K562 (cell line): ENCODE results near the gene DNAJB4. TPM values are rescaled to one million over a fixed set of nuclear protein-coding genes. Genes with fewer than 3 reads are reported as not detected.
A peak's percentile ranks its signal among the peaks of the same experiment; 100 is the strongest.

Source experiments
- DIDO1 ChIP-seq: fragments of 450-650 bp; IDR thresholded peaks from 2 replicates; pipeline ENCODE4 v1.6.1; 2016; ENCODE audit warnings: low read depth, missing biosample characterization, missing genetic modification characterization
- FIP1L1 ChIP-seq: fragments of 200-400 bp; formaldehyde crosslinking; IDR thresholded peaks from 2 replicates; pipeline ENCODE4 v1.6.1; 2018; ENCODE audit warnings: mild to moderate bottlenecking, low read depth, low read length; ENCODE audit not compliant: poor library complexity, severe bottlenecking
- GTF2A2 ChIP-seq: IDR thresholded peaks from 2 replicates; pipeline ENCODE4 v1.6.1; 2016; ENCODE audit warnings: mild to moderate bottlenecking, missing genetic modification characterization, missing compliant biosample characterization
- NFRKB ChIP-seq: fragments of 450-650 bp; IDR thresholded peaks from 2 replicates; pipeline ENCODE4 v1.6.1; 2016; ENCODE audit warnings: low read depth
- NUFIP1 ChIP-seq: fragments of 450-650 bp; IDR thresholded peaks from 2 replicates; pipeline ENCODE4 v1.6.1; 2018; ENCODE audit not compliant: partially characterized antibody
- POLR2B ChIP-seq: fragments of 450-650 bp; IDR thresholded peaks from 2 replicates; pipeline ENCODE4 v1.6.1; 2018; ENCODE audit warnings: low read depth; ENCODE audit not compliant: partially characterized antibody
- SIX5 ChIP-seq, 2 experiments: IDR thresholded peaks; 2 replicates each; pipeline ENCODE4 v1.6.1; 2011; ENCODE audit warnings: low read length in 2 of 2, borderline replicate concordance in 1 of 2, low read depth in 1 of 2, mild to moderate bottlenecking in 1 of 2, moderate library complexity in 1 of 2; ENCODE audit not compliant: insufficient read depth in 1 of 2
- SREBF1 ChIP-seq: fragments of 150-350 bp; IDR thresholded peaks from 2 replicates; pipeline ENCODE4 v1.6.1; 2014; ENCODE audit warnings: antibody characterized with exemption, low read depth, low read length, borderline replicate concordance
- TRIM28 ChIP-seq: fragments of 450-650 bp; IDR thresholded peaks from 2 replicates; pipeline ENCODE4 v1.6.1; 2017
- ZNF217 ChIP-seq: sonication (generic); formaldehyde crosslinking; IDR thresholded peaks from 2 replicates; pipeline ENCODE4 v1.8.0; 2022; ENCODE audit warnings: mild to moderate bottlenecking, missing genetic modification reagents
- ZNF282 ChIP-seq: sonication (generic); formaldehyde crosslinking; IDR thresholded peaks from 2 replicates; pipeline ENCODE4 v1.8.1; 2023; ENCODE audit warnings: missing genetic modification reagents
- polyA plus RNA-seq, 8 experiments: library from polyadenylated mRNA; depleted of rRNA in 4 of 8; stranded (reverse) in 5 of 8; unstranded in 3 of 8; fragments of >200 nt; fragmentation: Nextera tagmentation in 2 of 8; fragmentation: Illumina TruSeq in 1 of 8; extraction: Ambion mirVana in 2 of 8; extraction: Trizol in 1 of 8; gene quantifications; 2 replicates each; pipeline versions ENCODE4 v1.2.1 to v1.2.3, GENCODE V29; 2011 to 2014; ENCODE audit warnings: inconsistent platforms in 1 of 8, missing spikeins in 1 of 8
- total RNA-seq, 7 experiments: library from RNA; depleted of rRNA in 6 of 7; stranded (reverse); fragments of >200 nt in 6 of 7; fragmentation: Illumina TruSeq in 2 of 7; extraction: Trizol in 2 of 7; gene quantifications; 2 replicates each; pipeline versions ENCODE4 v1.2.1 to v1.2.3, GENCODE V29; 2011 to 2021; ENCODE audit warnings: low replicate concordance in 1 of 7
- TF ChIP-seq, protein P1 (sequence below): fragments of 450-650 bp; IDR thresholded peaks from 2 replicates; pipeline ENCODE4 v1.6.1; 2016; ENCODE audit warnings: mild to moderate bottlenecking, moderate library complexity
- TF ChIP-seq, protein P2 (sequence below), 2 experiments: IDR thresholded peaks in 1 of 2; conservative IDR thresholded peaks in 1 of 2; 2 replicates each; pipeline ENCODE4 v1.6.1; 2016; ENCODE audit warnings: low read depth in 2 of 2, mild to moderate bottlenecking in 1 of 2, missing compliant biosample characterization in 1 of 2, missing genetic modification characterization in 1 of 2, moderate library complexity in 1 of 2

Gene DNAJB4
- total and polyA plus RNA-seq, 9 of the 15 experiments (the other 6 are each of a cell fraction or from before 2014, with no cell fraction given): 8.5 to 27.7 (median 19.8) TPM

- TF ChIP-seq, protein P1, sequence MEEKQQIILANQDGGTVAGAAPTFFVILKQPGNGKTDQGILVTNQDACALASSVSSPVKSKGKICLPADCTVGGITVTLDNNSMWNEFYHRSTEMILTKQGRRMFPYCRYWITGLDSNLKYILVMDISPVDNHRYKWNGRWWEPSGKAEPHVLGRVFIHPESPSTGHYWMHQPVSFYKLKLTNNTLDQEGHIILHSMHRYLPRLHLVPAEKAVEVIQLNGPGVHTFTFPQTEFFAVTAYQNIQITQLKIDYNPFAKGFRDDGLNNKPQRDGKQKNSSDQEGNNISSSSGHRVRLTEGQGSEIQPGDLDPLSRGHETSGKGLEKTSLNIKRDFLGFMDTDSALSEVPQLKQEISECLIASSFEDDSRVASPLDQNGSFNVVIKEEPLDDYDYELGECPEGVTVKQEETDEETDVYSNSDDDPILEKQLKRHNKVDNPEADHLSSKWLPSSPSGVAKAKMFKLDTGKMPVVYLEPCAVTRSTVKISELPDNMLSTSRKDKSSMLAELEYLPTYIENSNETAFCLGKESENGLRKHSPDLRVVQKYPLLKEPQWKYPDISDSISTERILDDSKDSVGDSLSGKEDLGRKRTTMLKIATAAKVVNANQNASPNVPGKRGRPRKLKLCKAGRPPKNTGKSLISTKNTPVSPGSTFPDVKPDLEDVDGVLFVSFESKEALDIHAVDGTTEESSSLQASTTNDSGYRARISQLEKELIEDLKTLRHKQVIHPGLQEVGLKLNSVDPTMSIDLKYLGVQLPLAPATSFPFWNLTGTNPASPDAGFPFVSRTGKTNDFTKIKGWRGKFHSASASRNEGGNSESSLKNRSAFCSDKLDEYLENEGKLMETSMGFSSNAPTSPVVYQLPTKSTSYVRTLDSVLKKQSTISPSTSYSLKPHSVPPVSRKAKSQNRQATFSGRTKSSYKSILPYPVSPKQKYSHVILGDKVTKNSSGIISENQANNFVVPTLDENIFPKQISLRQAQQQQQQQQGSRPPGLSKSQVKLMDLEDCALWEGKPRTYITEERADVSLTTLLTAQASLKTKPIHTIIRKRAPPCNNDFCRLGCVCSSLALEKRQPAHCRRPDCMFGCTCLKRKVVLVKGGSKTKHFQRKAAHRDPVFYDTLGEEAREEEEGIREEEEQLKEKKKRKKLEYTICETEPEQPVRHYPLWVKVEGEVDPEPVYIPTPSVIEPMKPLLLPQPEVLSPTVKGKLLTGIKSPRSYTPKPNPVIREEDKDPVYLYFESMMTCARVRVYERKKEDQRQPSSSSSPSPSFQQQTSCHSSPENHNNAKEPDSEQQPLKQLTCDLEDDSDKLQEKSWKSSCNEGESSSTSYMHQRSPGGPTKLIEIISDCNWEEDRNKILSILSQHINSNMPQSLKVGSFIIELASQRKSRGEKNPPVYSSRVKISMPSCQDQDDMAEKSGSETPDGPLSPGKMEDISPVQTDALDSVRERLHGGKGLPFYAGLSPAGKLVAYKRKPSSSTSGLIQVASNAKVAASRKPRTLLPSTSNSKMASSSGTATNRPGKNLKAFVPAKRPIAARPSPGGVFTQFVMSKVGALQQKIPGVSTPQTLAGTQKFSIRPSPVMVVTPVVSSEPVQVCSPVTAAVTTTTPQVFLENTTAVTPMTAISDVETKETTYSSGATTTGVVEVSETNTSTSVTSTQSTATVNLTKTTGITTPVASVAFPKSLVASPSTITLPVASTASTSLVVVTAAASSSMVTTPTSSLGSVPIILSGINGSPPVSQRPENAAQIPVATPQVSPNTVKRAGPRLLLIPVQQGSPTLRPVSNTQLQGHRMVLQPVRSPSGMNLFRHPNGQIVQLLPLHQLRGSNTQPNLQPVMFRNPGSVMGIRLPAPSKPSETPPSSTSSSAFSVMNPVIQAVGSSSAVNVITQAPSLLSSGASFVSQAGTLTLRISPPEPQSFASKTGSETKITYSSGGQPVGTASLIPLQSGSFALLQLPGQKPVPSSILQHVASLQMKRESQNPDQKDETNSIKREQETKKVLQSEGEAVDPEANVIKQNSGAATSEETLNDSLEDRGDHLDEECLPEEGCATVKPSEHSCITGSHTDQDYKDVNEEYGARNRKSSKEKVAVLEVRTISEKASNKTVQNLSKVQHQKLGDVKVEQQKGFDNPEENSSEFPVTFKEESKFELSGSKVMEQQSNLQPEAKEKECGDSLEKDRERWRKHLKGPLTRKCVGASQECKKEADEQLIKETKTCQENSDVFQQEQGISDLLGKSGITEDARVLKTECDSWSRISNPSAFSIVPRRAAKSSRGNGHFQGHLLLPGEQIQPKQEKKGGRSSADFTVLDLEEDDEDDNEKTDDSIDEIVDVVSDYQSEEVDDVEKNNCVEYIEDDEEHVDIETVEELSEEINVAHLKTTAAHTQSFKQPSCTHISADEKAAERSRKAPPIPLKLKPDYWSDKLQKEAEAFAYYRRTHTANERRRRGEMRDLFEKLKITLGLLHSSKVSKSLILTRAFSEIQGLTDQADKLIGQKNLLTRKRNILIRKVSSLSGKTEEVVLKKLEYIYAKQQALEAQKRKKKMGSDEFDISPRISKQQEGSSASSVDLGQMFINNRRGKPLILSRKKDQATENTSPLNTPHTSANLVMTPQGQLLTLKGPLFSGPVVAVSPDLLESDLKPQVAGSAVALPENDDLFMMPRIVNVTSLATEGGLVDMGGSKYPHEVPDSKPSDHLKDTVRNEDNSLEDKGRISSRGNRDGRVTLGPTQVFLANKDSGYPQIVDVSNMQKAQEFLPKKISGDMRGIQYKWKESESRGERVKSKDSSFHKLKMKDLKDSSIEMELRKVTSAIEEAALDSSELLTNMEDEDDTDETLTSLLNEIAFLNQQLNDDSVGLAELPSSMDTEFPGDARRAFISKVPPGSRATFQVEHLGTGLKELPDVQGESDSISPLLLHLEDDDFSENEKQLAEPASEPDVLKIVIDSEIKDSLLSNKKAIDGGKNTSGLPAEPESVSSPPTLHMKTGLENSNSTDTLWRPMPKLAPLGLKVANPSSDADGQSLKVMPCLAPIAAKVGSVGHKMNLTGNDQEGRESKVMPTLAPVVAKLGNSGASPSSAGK: peak; percentile 24; the same call in 1 of the 2 replicates
- no peak for TF ChIP-seq SIX5 (IDR thresholded peaks at IDR 0.05; ENCODE audit: borderline replicate concordance in 1 of 2, insufficient read depth in 1 of 2, low read depth in 1 of 2, low read length in 2 of 2)
- no peak for TF ChIP-seq GTF2A2 (tag)
- no peak for TF ChIP-seq ZNF282 (CRISPR knock-in tag)
- TF ChIP-seq, protein P2, sequence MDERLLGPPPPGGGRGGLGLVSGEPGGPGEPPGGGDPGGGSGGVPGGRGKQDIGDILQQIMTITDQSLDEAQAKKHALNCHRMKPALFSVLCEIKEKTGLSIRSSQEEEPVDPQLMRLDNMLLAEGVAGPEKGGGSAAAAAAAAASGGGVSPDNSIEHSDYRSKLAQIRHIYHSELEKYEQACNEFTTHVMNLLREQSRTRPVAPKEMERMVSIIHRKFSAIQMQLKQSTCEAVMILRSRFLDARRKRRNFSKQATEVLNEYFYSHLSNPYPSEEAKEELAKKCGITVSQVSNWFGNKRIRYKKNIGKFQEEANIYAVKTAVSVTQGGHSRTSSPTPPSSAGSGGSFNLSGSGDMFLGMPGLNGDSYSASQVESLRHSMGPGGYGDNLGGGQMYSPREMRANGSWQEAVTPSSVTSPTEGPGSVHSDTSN (CRISPR knock-in tag; IDR thresholded peaks at IDR 0.05; ENCODE audit: low read depth): no peak
- TF ChIP-seq, protein P2 (tag; conservative IDR thresholded peaks at IDR 0.05; ENCODE audit: low read depth): no peak
- TF ChIP-seq ZNF217 (CRISPR knock-in tag): no peak
- no peak for TF ChIP-seq SREBF1
- no peak for TF ChIP-seq FIP1L1
- peak; percentile 96 for TF ChIP-seq POLR2B
- no peak; the same call in 1 of the 2 replicates for TF ChIP-seq DIDO1
- peak; percentile 74 for TF ChIP-seq TRIM28
- no peak for TF ChIP-seq NUFIP1
- TF ChIP-seq NFRKB: peak; percentile 97
Measured at GRCh38 chr1:77978969-77979876, 25.5 kb upstream of the DNAJB4 start, which contains the start of gene FUBP1 (continued).
